Measurements from ENCODE around the gene SLC25A6. TPM values are rescaled to one million over a fixed set of nuclear protein-coding genes. Genes with fewer than 3 reads are reported as not detected.
"Not testable (repeated sequence)": the region's sequence is repeated elsewhere in the genome, so short reads cannot be mapped to it uniquely, and the experiment has no call there.

The SLC25A6 gene
- total and polyA plus RNA-seq, 7 donors: 329 to 644 (median 482) TPM

- Histone ChIP-seq H3K9me3 (no peaks in the 10 kb centered on the region), H3K4me3 (no peak overlapping the region), H3K27ac (no peak overlapping the region), H3K36me3 (peaks cover 44 to 78% (median 65%) of the 10 kb centered on the region in 4 donors), H3K27me3 (no peaks in the 10 kb centered on the region), H3K4me1 (peaks cover 0 to 38% (median 37%) of the 10 kb centered on the region in 4 donors)
- intact Hi-C loops (cut with DNase I): no loop called here
- TF ChIP-seq CTCF (IDR thresholded peaks at IDR 0.05) (no peak), EP300 (IDR thresholded peaks at IDR 0.05) (no peak), POLR2AphosphoS5 (IDR thresholded peaks at IDR 0.05) (peak in 1 of 4 donors; percentile 2), POLR2A (IDR thresholded peaks at IDR 0.05) (no peak)
- DNase-seq: peak; percentile 53
- WGBS, 2 donors: 92 to 95% methylated on average over 36 of the region's 36 CpGs
These were observed 6.4 kb downstream of the SLC25A6 start for GRCh38 chrX:1385253-1386223.

GRCh38 chrX:1384658-1385252 is 7.2 kb downstream of the SLC25A6 start:
- no peaks in the 10 kb centered on the region for H3K27me3 ChIP-seq
- no peaks in the 10 kb centered on the region for H3K9me3 ChIP-seq
- intact Hi-C loops (cut with DNase I): no loop called here
- peaks cover 44 to 70% (median 58%) of the 10 kb centered on the region in 4 donors for H3K36me3 ChIP-seq
- DNase-seq: peak; percentile 60
- 91 to 93% methylated on average over 18 of the region's 18 CpGs for WGBS, 2 donors
- no peak overlapping the region for H3K27ac ChIP-seq
- TF ChIP-seq POLR2AphosphoS5 (IDR thresholded peaks at IDR 0.05) (peak in 1 of 4 donors; percentile 3), EP300 (IDR thresholded peaks at IDR 0.05) (no peak)
- H3K4me3 ChIP-seq: no peak overlapping the region
- peaks cover 0 to 31% (median 29%) of the 10 kb centered on the region in 4 donors for H3K4me1 ChIP-seq

DNA sequence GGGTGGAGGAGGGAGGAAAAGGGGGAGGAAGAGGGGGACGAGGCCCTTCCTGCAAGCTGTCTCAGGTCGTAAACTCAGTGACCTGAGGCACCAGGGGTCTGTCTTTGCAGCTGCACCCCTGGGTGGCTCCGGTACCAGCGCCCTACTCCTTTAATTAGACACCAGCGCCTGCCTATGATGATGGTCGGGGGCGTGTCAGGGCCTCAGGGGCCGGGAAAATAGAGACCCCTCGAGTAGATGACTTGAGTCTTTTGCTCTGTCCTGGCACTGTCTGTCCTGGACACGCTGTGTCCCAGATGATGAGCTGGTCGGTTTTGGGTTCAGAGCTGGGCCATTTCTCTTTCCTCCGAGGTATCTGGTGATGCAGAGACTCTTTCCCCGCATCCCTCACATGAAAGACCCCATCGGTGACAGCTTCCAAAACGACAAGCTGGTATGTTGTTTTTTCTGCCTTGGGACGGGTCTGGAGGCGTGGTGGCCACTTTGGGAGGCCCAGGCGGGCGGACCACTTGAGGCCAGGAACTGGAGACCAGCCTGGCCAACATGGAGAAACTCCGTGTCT is 11.2 kb downstream of the SLC25A6 start:
- intact Hi-C loops (cut with DNase I): no loop called here
- H3K4me3 ChIP-seq: no peak overlapping the region
- no peaks in the 10 kb centered on the region for H3K9me3 ChIP-seq
- peaks cover 0 to 3% (median 0%) of the 10 kb centered on the region in 4 donors for H3K4me1 ChIP-seq
- peak overlapping the region in 2 of 4 donors; percentile 39 to 49 for H3K27ac ChIP-seq
- peaks cover 6 to 30% (median 18%) of the 10 kb centered on the region in 4 donors for H3K36me3 ChIP-seq
- peak; percentile 63 for DNase-seq
- WGBS, 2 donors: 37 to 72% methylated on average over 20 of the region's 20 CpGs
- H3K27me3 ChIP-seq: no peaks in the 10 kb centered on the region
- TF ChIP-seq EP300 (IDR thresholded peaks at IDR 0.05): no peak
- TF ChIP-seq POLR2AphosphoS5 (IDR thresholded peaks at IDR 0.05): peak in 2 of 4 donors; percentile 51 to 58

DNA sequence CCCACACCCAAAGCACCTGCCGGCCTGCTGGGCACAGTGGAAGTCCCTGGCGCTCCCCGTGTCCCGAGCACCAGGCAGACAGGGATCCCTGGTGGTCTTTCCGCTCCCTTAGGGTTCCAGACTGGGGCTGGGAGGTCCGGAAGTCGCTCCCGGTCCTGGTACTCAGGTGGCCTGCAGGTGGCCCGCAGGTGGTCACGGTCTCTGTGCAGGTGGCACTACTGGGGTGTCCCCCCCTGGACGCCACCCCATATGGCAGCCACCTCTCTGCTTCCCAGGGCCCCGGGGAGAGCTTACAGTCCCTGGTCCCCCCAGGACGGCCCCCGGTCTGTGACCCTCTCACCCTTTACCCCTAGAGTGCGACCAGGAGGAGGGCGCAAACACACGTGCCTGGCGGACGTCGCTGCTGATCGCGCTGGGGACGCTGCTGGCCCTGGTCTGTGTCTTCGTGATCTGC is 13.6 kb downstream of the SLC25A6 start:
- Histone ChIP-seq H3K36me3 (peaks cover 0 to 6% (median 0%) of the 10 kb centered on the region in 4 donors), H3K9me3 (no peaks in the 10 kb centered on the region), H3K27ac (no peak overlapping the region), H3K27me3 (no peaks in the 10 kb centered on the region), H3K4me3 (no peak overlapping the region), H3K4me1 (peaks cover 0 to 3% (median 0%) of the 10 kb centered on the region in 4 donors)
- DNase-seq: no peak
- WGBS, 2 donors: 93 to 95% methylated on average over 24 of the region's 24 CpGs
- intact Hi-C loops (cut with DNase I): no loop called here
- TF ChIP-seq POLR2A (IDR thresholded peaks at IDR 0.05) (no peak), POLR2AphosphoS5 (IDR thresholded peaks at IDR 0.05) (peak in 1 of 4 donors; percentile 31), EP300 (IDR thresholded peaks at IDR 0.05) (no peak)

- H3K27me3 ChIP-seq: no peaks in the 10 kb centered on the region
- no peak overlapping the region for H3K4me3 ChIP-seq
- no peak for TF ChIP-seq POLR2AphosphoS5 (IDR thresholded peaks at IDR 0.05)
- TF ChIP-seq CTCF (IDR thresholded peaks at IDR 0.05): no peak
- TF ChIP-seq EP300 (IDR thresholded peaks at IDR 0.05): no peak
- no peak for TF ChIP-seq POLR2A (IDR thresholded peaks at IDR 0.05)
- no peak overlapping the region for H3K27ac ChIP-seq
- DNase-seq: no peak
- no peaks in the 10 kb centered on the region for H3K9me3 ChIP-seq
- intact Hi-C loops (cut with DNase I): no loop called here
- 84 to 88% methylated on average over 4 of the region's 4 CpGs for WGBS, 2 donors
- H3K4me1 ChIP-seq: no peaks in the 10 kb centered on the region
- peaks cover 0 to 26% (median 3%) of the 10 kb centered on the region in 4 donors for H3K36me3 ChIP-seq
These were observed 23.6 kb downstream of the SLC25A6 start for GRCh38 chrX:1368385-1368698.

DNA sequence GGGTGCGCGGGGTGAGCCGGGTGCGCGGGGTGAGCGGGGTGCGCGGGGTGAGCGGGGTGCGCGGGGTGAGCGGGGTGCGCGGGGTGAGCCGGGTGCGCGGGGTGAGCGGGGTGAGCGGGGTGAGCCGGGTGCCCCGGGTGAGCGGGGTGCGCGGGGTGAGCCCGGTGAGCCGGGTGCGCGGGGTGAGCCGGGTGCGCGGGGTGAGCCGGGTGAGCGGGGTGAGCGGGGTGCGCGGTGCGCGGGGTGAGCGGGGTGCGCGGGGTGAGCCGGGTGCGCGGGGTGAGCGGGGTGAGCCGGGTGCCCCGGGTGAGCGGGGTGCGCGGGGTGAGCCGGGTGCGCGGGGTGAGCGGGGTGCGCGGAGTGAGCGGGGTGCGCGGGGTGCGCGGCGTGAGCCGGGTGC is 25.6 kb downstream of the SLC25A6 start:
- WGBS, 2 donors: 96 to 98% methylated on average over 45 to 61 of the region's 63 CpGs

More for the DNA sequence above, 25.6 kb downstream of the SLC25A6 start:
- H3K4me1 ChIP-seq; intact Hi-C loops (cut with DNase I); H3K27me3 ChIP-seq; DNase-seq; H3K4me3 ChIP-seq; H3K27ac ChIP-seq; H3K9me3 ChIP-seq: not testable (repeated sequence)
- peaks cover 0 to 39% (median 5%) of the 10 kb centered on the region in 4 donors for H3K36me3 ChIP-seq

Data from sigmoid colon (tissue), 7 donors.